PC-3 (cell line): ENCODE measurements around the gene PGAP2. TPM values are rescaled to one million over a fixed set of nuclear protein-coding genes. Genes with fewer than 3 reads are reported as not detected.
"Not testable (repeated sequence)": the region's sequence is repeated elsewhere in the genome, so short reads cannot be mapped to it uniquely, and the experiment has no call there.

Source experiments
- ATAC-seq: fragments of 200-7000 bp; cut with Tn5 transposase; 2 replicates; pipeline ENCODE4 v1.9.1; 2020; ENCODE audit warnings: mild to moderate bottlenecking, moderate library complexity
- Bru-seq: library from RNA; stranded (reverse); fragments of 400-500 nt; gene quantifications from one replicate; lab custom pipeline; 2021; lab: Mats Ljungman, UMichigan
- BruChase-seq, 2 experiments: library from RNA; stranded (reverse); fragments of 400-500 nt; gene quantifications; one replicate each; lab custom pipeline; 2021; lab: Mats Ljungman, UMichigan
- BruUV-seq: library from RNA; stranded (reverse); fragments of 400-500 nt; replicated peaks from 2 replicates; lab custom pipeline; 2021; lab: Mats Ljungman, UMichigan
- CTCF ChIA-PET: fragments of 300-600 bp; sonication (Branson Sonifier 250); formaldehyde crosslinking; loops from one replicate; lab custom pipeline; 2022; ENCODE audit warnings: antibody characterized with exemption; lab: Charles Lee
- POLR2A ChIA-PET: fragments of 300-600 bp; sonication (Branson Sonifier 250); formaldehyde crosslinking; loops from one replicate; lab custom pipeline; 2022; ENCODE audit warnings: antibody characterized with exemption; ENCODE audit not compliant: unreplicated experiment; lab: Charles Lee
- DNase-seq: peaks from one replicate; pipeline ENCODE4 v3.0.0-alpha.2; 2015
- H2AFZ ChIP-seq: fragments of 300-600 bp; sonication (generic); 2 replicates; pipeline ENCODE4 v1.6.0; 2016; ENCODE audit warnings: antibody characterized with exemption, low read length
- H3F3A ChIP-seq: fragments of 300-600 bp; sonication (generic); one replicate; pipeline ENCODE4 v1.6.0; 2017; ENCODE audit warnings: antibody characterized with exemption, low read length, control low read depth, mild to moderate bottlenecking; ENCODE audit not compliant: unreplicated experiment
- H3K27ac ChIP-seq: fragments of 300-600 bp; sonication (generic); 2 replicates; pipeline ENCODE4 v1.5.1; 2016; ENCODE audit warnings: mild to moderate bottlenecking, low read length
- H3K27me3 ChIP-seq: fragments of 300-600 bp; sonication (generic); 2 replicates; pipeline ENCODE4 v1.6.1; 2016; ENCODE audit warnings: low read length, mixed read lengths
- H3K36me3 ChIP-seq: fragments of 300-600 bp; sonication (generic); 2 replicates; pipeline ENCODE4 v1.6.1; 2016; ENCODE audit warnings: low read depth, mixed run types, low read length, mixed read lengths
- H3K4me1 ChIP-seq: fragments of 300-600 bp; sonication (generic); 2 replicates; pipeline ENCODE4 v1.5.1; 2016; ENCODE audit warnings: low read length; ENCODE audit not compliant: insufficient read depth
- H3K4me2 ChIP-seq: fragments of 300-600 bp; sonication (generic); 2 replicates; pipeline ENCODE4 v1.6.0; 2016; ENCODE audit warnings: low read length
- H3K4me3 ChIP-seq: fragments of 300-600 bp; sonication (generic); 2 replicates; pipeline ENCODE4 v1.5.1; 2016; ENCODE audit warnings: mild to moderate bottlenecking, low read length, mixed read lengths
- H3K79me2 ChIP-seq: fragments of 300-600 bp; sonication (generic); 2 replicates; pipeline ENCODE4 v1.6.1; 2017; ENCODE audit warnings: low read length, mixed read lengths
- H3K9ac ChIP-seq: fragments of 300-600 bp; sonication (generic); 2 replicates; pipeline ENCODE4 v1.6.0; 2016; ENCODE audit warnings: mild to moderate bottlenecking, low read length
- H3K9me2 ChIP-seq: fragments of 300-600 bp; sonication (generic); replicated peaks from 2 replicates; pipeline ENCODE4 v1.6.1; 2016; ENCODE audit warnings: mixed run types, low read length, mixed read lengths
- H3K9me3 ChIP-seq: fragments of 300-600 bp; sonication (generic); 2 replicates; pipeline ENCODE4 v1.6.1; 2016; ENCODE audit warnings: low read length, mixed read lengths
- H4K20me1 ChIP-seq: fragments of 300-600 bp; sonication (generic); 2 replicates; pipeline ENCODE4 v1.6.1; 2016; ENCODE audit warnings: low read length, mixed read lengths
- CTCF ChIP-seq: fragments of 300-600 bp; sonication (generic); conservative IDR thresholded peaks from 2 replicates; pipeline ENCODE4 v1.5.1; 2017; ENCODE audit warnings: antibody characterized with exemption, low read depth, mild to moderate bottlenecking, low read length
- EZH2 ChIP-seq: fragments of 300-600 bp; sonication (generic); IDR thresholded peaks from one replicate; pipeline ENCODE4 v1.6.1; 2017; ENCODE audit warnings: antibody characterized with exemption, mild to moderate bottlenecking, low read length; ENCODE audit not compliant: unreplicated experiment
- EZH2phosphoT487 ChIP-seq: fragments of 300-600 bp; sonication (generic); IDR thresholded peaks from 2 replicates; pipeline ENCODE4 v1.6.1; 2018; ENCODE audit warnings: mild to moderate bottlenecking, antibody characterized with exemption, low read length, borderline replicate concordance
- intact Hi-C: fragments of 100-400 bp; cut with micrococcal nuclease; formaldehyde crosslinking; loops from 2 replicates; pipeline ENCODE4 v1.9.0; 2023
- long read RNA-seq: library from polyadenylated mRNA; unstranded; transcript quantifications from one replicate; pipeline ENCODE4 v2.0.0, GENCODE V29; 2021; ENCODE audit not compliant: unreplicated experiment
- total RNA-seq: library from RNA; depleted of rRNA; stranded (reverse); fragments of >200 nt; gene quantifications from 2 replicates; pipeline ENCODE4 v1.2.3, GENCODE V29; 2014; rRNA removed

Gene PGAP2
- total RNA-seq, result 21.7 and 25.9 TPM in 2 replicates
- percentile 61 among the genes with signal in this experiment for Bru-seq, nascent RNA
- BruChase-seq, experiment 1, labeled RNA remaining after a 6-hour chase, result percentile 60 among the genes with signal in this experiment
- percentile 63 among the genes with signal in this experiment for BruChase-seq, experiment 2, labeled RNA remaining after a 2-hour chase
- long read RNA-seq, partial matches to known transcripts, result 26 of 67 reads
- long read RNA-seq, other reads (novel, unspliced or antisense), result 27 of 67 reads

DNA sequence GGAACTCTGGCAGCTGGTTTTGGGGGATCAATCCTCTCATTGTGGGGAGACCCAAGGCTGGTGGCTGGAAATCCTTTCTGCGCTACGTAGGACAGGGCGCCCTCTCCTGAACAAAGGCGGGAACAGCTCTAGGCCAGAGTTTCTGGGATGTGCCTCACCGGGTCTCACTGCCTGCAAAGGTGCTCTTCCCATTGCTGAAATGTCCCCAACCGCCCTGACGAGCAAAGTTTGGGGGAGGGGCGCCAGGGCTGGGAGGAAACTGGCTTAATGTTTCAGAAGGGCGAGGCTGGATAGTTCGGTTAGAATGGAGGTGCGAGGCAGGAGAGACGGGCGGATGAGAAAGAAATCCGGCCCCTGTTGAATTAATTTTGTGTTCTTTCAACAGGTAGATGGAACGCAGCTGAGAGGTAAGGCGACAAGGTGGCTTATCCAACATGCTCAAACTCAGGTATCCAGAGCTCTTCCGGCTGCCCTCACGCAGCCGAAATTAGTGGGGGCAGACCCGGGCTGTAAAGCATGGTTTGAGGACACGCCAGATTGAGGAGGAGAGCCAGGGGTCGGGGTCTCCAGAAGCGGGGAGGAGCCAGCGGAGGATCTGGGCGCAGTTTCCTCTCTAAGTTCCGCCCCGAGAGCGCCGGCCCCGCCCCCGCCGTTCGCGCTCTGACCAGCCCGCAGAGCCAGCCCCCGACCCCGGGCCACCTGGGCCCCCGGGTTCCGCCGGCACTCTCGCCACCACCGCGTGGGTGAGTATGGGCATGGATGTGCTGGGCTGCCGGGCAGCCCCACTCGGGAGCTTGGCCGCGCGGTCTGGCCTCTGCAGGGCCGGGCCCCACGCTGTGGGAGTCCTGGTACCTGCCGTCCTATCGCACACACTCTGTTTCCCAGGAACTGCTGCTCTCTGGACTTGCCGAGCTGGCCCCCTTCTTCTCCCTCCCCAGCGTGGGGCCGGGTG lies at the start of gene PGAP2:
PGAP2 (plus strand) TSS at position 652 of the 952 bp plus-strand sequence. CDS start 2,700 bp downstream, outside the sequence.
- Histone ChIP-seq H3K4me1 (peaks cover 12% of the 10 kb centered on the region), H3K36me3 (no peaks in the 10 kb centered on the region), H3K9ac (peak within 1 kb of the TSS; percentile 70), H3K27me3 (no peaks in the 10 kb centered on the region), H4K20me1 (no peaks in the 10 kb centered on the region), H3K27ac (no peak within 1 kb of the TSS), H3K4me2 (peak within 1 kb of the TSS; percentile 95), H3F3A (no peaks in the 10 kb centered on the region), H3K79me2 (no peaks in the 10 kb centered on the region), H3K9me2 (no peaks in the 10 kb centered on the region), H3K4me3 (peak within 1 kb of the TSS; percentile 85), H2AFZ (peak within 1 kb of the TSS; percentile 100), H3K9me3 (no peaks in the 10 kb centered on the region)
- ATAC-seq (peak; percentile 65), DNase-seq (peak; percentile 73)
- intact Hi-C loops, result loop anchor here (1.0 to 5.0 kb wide), 4 partner anchors 11 to 36 kb away; partner anchors contain the start of genes NUP98 and RHOG
- CTCF ChIA-PET, result interaction anchor here (0.5 to 1.1 kb wide), 8 partner anchors 10 to 100 kb away, joined by 3 to 7 read pairs (median 4); partner anchors contain the start of genes NUP98 and RHOG
- POLR2A ChIA-PET, result interaction anchor here (0.5 kb wide), 1 partner anchor 333 kb away, joined by 3 read pairs; no protein-coding TSS in a partner anchor
- BruUV-seq, result no TSS peak
- TF ChIP-seq CTCF, result peak; percentile 72
- TF ChIP-seq EZH2, result no peak
- TF ChIP-seq EZH2phosphoT487, result no peak

DNA sequence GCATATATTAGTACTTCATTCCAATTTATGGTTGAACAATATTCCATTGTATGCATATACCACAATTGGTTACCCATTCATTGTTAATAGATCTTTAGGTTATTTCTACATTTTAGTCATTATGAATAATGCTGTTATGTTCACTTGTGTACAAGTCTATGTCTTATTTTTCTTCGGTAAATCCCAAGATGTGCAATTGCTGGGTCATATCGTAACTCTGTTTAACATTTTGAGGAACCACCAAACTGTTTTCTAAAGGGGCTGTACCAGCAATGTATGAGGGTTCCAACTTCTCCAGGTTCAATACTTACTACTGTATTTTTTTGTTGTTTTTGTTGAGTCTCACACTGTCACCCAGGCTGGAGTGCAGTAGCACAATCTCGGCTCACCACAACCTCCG lies 44.1 kb upstream of the PGAP2 start:
- Histone ChIP-seq H3K79me2 (no peaks in the 10 kb centered on the region), H3K27me3 (no peaks in the 10 kb centered on the region), H3K9ac (no peak overlapping the region), H3K9me3 (no peaks in the 10 kb centered on the region), H3F3A (no peaks in the 10 kb centered on the region), H3K27ac (no peak overlapping the region), H2AFZ (no peak overlapping the region), H3K4me1 (no peaks in the 10 kb centered on the region), H3K36me3 (peaks cover 74% of the 10 kb centered on the region), H3K9me2 (no peaks in the 10 kb centered on the region), H3K4me3 (no peak overlapping the region), H3K4me2 (no peak overlapping the region), H4K20me1 (no peaks in the 10 kb centered on the region)
- BruUV-seq, result no TSS peak
- CTCF ChIA-PET, result no interaction called here
- ATAC-seq (no peak), DNase-seq (no peak)
- TF ChIP-seq EZH2 (no peak), CTCF (no peak), EZH2phosphoT487 (no peak)
- POLR2A ChIA-PET, result no interaction called here
- intact Hi-C loops, result no loop called here

GRCh38 chr11:3766836-3767235 lies 41.5 kb upstream of the PGAP2 start:
- H3K4me1 ChIP-seq, H3K4me3 ChIP-seq, BruUV-seq, H3K9me2 ChIP-seq, H3K4me2 ChIP-seq, H3K27ac ChIP-seq, H3F3A ChIP-seq, intact Hi-C loops, H3K9ac ChIP-seq, POLR2A ChIA-PET, CTCF ChIA-PET, ATAC-seq, H2AFZ ChIP-seq, H4K20me1 ChIP-seq, DNase-seq, H3K9me3 ChIP-seq, H3K27me3 ChIP-seq, H3K79me2 ChIP-seq: not testable (repeated sequence)
- peaks cover 75% of the 10 kb centered on the region for H3K36me3 ChIP-seq
